Panc1 (cell line): Measurements from ENCODE around the gene NEMF.
"Not testable (repeated sequence)": the region's sequence is repeated elsewhere in the genome, so short reads cannot be mapped to it uniquely, and the experiment has no call there.

Experiments used
- CTCF ChIP-seq: fragments of 450-650 bp; IDR thresholded peaks from 2 replicates; pipeline ENCODE4 v1.5.1; 2017; ENCODE audit warnings: mild to moderate bottlenecking
- POLR2AphosphoS5 ChIP-seq: IDR thresholded peaks from 2 replicates; pipeline ENCODE4 v1.6.1; 2012; ENCODE audit warnings: mild to moderate bottlenecking, low read depth, low read length, moderate library complexity
- REST ChIP-seq, 2 experiments: IDR thresholded peaks; 2 replicates each; pipeline ENCODE4 v1.6.1; 2011 to 2012; ENCODE audit warnings: low read depth in 2 of 2, control low read depth in 1 of 2, low read length in 1 of 2, mild to moderate bottlenecking in 1 of 2, moderate library complexity in 1 of 2; ENCODE audit not compliant: insufficient read depth in 1 of 2
- SIN3A ChIP-seq: IDR thresholded peaks from 2 replicates; pipeline ENCODE4 v1.6.1; 2012; ENCODE audit warnings: low read depth, mild to moderate bottlenecking, low read length, moderate library complexity, borderline replicate concordance; ENCODE audit not compliant: insufficient read depth
- TCF7L2 ChIP-seq: IDR thresholded peaks from 2 replicates; pipeline ENCODE4 v1.6.1; 2011; ENCODE audit warnings: mild to moderate bottlenecking, low read depth, low read length, inconsistent platforms

- TF ChIP-seq POLR2AphosphoS5; CTCF; REST (IDR thresholded peaks at IDR 0.05; ENCODE audit: insufficient read depth in 1 of 2, low read depth in 2 of 2, low read length in 1 of 2); SIN3A; TCF7L2: not testable (repeated sequence)
Measured at GRCh38 chr14:49816118-49816517, 36.5 kb downstream of the NEMF start.
